Stomach (tissue), 19 donors: Measurements from ENCODE around the gene RNU6-9. TPM values are rescaled to one million over a fixed set of nuclear protein-coding genes. Genes with fewer than 3 reads are reported as not detected.

Experiments used
- DNase-seq, 2 donors: peaks; one replicate each; pipeline versions ENCODE4 v3.0.0 to v3.0.0-alpha.2; 2013 to 2019
- H3K27ac ChIP-seq, 5 donors: fragments of 200-600 bp in 4 of 5; sonication (generic) in 4 of 5; one replicate each; pipeline ENCODE4 v1.5.1; 2013 to 2019; ENCODE audit warnings: mild to moderate bottlenecking in 1 of 5, moderate library complexity in 1 of 5
- H3K27me3 ChIP-seq, 3 donors: fragments of 200-600 bp; sonication (generic); one replicate each; pipeline ENCODE4 v1.5.1; 2017 to 2019; ENCODE audit warnings: mixed run types in 1 of 3
- H3K36me3 ChIP-seq, 4 donors: fragments of 200-600 bp; sonication (generic); 1 replicate in 3 of 4; 2 replicates in 1 of 4; pipeline ENCODE4 v1.5.1; 2016 to 2019
- H3K4me1 ChIP-seq, 4 donors: fragments of 200-600 bp; sonication (generic); one replicate each; pipeline ENCODE4 v1.5.1; 2016 to 2019
- H3K4me3 ChIP-seq, 4 donors: fragments of 200-600 bp; sonication (generic) in 3 of 4; one replicate each; pipeline ENCODE4 v1.5.1; 2016 to 2019; ENCODE audit warnings: mild to moderate bottlenecking in 1 of 4
- H3K9me3 ChIP-seq, 4 donors: fragments of 200-600 bp; sonication (generic); one replicate each; pipeline ENCODE4 v1.5.1; 2016 to 2019
- EP300 ChIP-seq: sonication (generic); formaldehyde crosslinking; IDR thresholded peaks from one replicate; pipeline ENCODE4 v1.6.1; 2017; ENCODE audit warnings: antibody characterized with exemption
- POLR2A ChIP-seq, 4 donors: fragments of 450-650 bp; IDR thresholded peaks; one replicate each; pipeline ENCODE4 v1.6.1; 2016; ENCODE audit warnings: antibody characterized with exemption in 4 of 4, control low read depth in 2 of 4, mild to moderate bottlenecking in 1 of 4, moderate library complexity in 1 of 4
- POLR2AphosphoS5 ChIP-seq, 3 donors: sonication (generic); formaldehyde crosslinking; IDR thresholded peaks; one replicate each; pipeline ENCODE4 v1.6.1; 2016; ENCODE audit warnings: antibody characterized with exemption in 3 of 3
- WGBS, 5 donors: extraction: QIAGEN DNeasy Blood & Tissue Kit in 3 of 5; methylation state at CpG; one replicate each; pipeline versions ENCODE4 v1.1.5 to v1.1.7; 2013 to 2018; 5-methylcytosine and 5-hydroxymethylcytosine counted together
- intact Hi-C: fragments of 100-400 bp; cut with DNase I; formaldehyde crosslinking; loops from one replicate; pipeline ENCODE4 v1.15.1; 2023; ENCODE audit warnings: low total_unique reads
- long read RNA-seq, 10 donors: transcript quantifications; one replicate each; lab custom pipeline, GENCODE V29; 2026
- polyA plus RNA-seq, 3 donors: library from polyadenylated mRNA; stranded (reverse); fragments of 200-250 nt; gene quantifications; one replicate each; pipeline ENCODE4 v1.2.3, GENCODE V29; 2013
- total RNA-seq, 5 donors: library from RNA; depleted of rRNA; stranded (reverse); fragments of >200 nt; gene quantifications; one replicate each; pipeline versions ENCODE4 v1.1.0 to v1.2.3, GENCODE V29; 2014 to 2016
- TF ChIP-seq, protein P1 (sequence below), 7 experiments: fragments of 450-650 bp in 4 of 7; fragments of 200-600 bp in 3 of 7; sonication (generic) in 3 of 7; IDR thresholded peaks; one replicate each; pipeline ENCODE4 v1.5.1; 2016 to 2019; ENCODE audit warnings: antibody characterized with exemption in 7 of 7, control low read depth in 2 of 7, mild to moderate bottlenecking in 1 of 7
- donor health status: healthy with polysubstance abuse.
- donor health status: Bipolar disorder and iron deficiency.
- donor health status: healthy.

RNU6-9 gene
- total RNA-seq = not detected
- not detected for polyA plus RNA-seq
- long read RNA-seq, donor 1 = 0 reads
- long read RNA-seq, donor 2 = 0 reads
- long read RNA-seq, donor 3 = 0 reads
- long read RNA-seq, donor 4 = 0 reads
- long read RNA-seq, donor 5 = 0 reads
- long read RNA-seq, donor 6 = 0 reads
- long read RNA-seq, donor 7 = 0 reads
- long read RNA-seq, donor 8 = 0 reads
- long read RNA-seq, donor 9 = 0 reads
- long read RNA-seq, donor 10 = 0 reads

DNA sequence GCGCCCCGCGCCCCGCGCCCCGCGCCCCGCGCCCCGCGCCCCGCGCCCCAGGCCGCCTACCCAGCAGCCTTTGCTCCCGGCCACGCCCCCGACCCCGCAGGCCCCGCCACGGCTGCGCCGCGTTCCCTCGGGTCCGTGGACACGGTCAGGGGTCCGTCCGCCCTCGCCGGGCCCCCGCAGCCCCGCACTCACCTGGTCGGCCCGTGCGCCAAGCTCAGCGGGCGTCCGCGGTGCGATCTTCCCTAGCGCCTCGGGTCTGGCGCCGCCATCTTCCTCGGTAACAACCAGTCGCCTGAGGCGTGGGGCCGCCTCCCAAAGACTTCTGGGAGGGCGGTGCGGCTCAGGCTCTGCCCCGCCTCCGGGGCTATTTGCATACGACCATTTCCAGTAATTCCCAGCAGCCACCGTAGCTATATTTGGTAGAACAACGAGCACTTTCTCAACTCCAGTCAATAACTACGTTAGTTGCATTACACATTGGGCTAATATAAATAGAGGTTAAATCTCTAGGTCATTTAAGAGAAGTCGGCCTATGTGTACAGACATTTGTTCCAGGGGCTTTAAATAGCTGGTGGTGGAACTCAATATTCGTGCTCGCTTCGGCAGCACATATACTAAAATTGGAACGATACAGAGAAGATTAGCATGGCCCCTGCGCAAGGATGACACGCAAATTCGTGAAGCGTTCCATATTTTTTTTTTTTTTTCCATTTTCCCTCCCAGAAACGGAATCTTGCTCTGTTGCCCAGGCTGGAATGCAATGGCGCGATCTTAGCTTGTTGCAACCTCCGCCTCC lies at the start of gene RNU6-9, which contains the start of gene MED16:
Gene RNU6-9, plus strand, starts transcription at position 591 of the 796 bp plus-strand sequence.
Gene MED16, minus strand, starts transcription at position 294 of the 796 bp plus-strand sequence. CDS start 2,056 bp downstream, outside the sequence.
- WGBS, 5 donors = 0 to 1% (median 1%) methylated on average over 22 to 66 of the region's 69 CpGs
- Histone ChIP-seq H3K27me3 (no peaks in the 10 kb centered on the region), H3K4me3 (peak within 1 kb of the TSS; percentile 68 to 97 (median 83)), H3K4me1 (peaks cover 5 to 31% (median 15%) of the 10 kb centered on the region in 4 donors), H3K36me3 (peaks cover 9 to 52% (median 46%) of the 10 kb centered on the region in 4 donors), H3K27ac (peak within 1 kb of the TSS; percentile 89 to 98 (median 91)), H3K9me3 (no peaks in the 10 kb centered on the region)
- intact Hi-C loops = no loop called here
- DNase-seq = peak; percentile 95 to 98
- TF ChIP-seq POLR2AphosphoS5 (IDR thresholded peaks at IDR 0.05) (peak; percentile 56 to 86 (median 76)), POLR2A (IDR thresholded peaks at IDR 0.05) (no peak)

DNA sequence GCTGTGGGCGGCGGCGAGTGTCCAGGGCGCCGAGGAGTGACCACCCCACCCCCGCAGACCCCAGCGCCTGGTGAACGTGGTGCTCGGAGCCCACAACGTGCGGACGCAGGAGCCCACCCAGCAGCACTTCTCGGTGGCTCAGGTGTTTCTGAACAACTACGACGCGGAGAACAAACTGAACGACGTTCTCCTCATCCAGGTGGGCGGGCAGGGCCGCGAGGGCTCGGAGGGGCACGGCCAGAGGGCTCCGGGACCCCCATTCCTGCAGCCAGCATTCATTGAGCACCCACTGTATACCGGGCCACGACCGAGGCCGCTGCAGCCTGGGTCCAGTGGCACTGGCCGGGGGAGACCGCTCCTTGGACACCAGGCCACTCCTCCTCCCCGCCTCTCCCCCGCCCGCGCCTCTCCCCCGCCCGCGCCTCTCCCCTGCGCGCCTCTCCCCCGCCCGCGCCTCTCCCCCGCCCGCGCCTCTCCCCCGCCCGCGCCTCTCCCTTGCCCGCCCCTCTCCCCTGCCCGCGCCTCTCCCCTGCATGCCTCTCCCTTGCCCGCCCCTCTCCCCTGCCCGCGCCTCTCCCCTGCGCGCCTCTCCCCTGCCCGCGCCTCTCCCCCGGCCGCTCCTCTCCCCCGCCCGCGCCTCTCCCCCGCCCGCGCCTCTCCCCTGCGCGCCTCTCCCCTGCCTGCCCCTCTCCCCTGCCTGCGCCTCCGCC lies 49.3 kb upstream of the RNU6-9 start:
- H3K27ac ChIP-seq = no peak overlapping the region
- H3K9me3 ChIP-seq = no peaks in the 10 kb centered on the region
- no peaks in the 10 kb centered on the region for H3K36me3 ChIP-seq
- peaks cover 5 to 97% (median 63%) of the 10 kb centered on the region in 3 donors for H3K27me3 ChIP-seq
- WGBS, 5 donors = 6 to 25% (median 17%) methylated on average over 9 to 54 of the region's 70 CpGs; no CpG with 5 or more reads in 1 of the 5 donors
- DNase-seq = no peak
- intact Hi-C loops = no loop called here
- no peak for TF ChIP-seq POLR2A (IDR thresholded peaks at IDR 0.05)
- TF ChIP-seq POLR2AphosphoS5 (IDR thresholded peaks at IDR 0.05) = no peak
- TF ChIP-seq EP300 = no peak
- TF ChIP-seq, protein P1, sequence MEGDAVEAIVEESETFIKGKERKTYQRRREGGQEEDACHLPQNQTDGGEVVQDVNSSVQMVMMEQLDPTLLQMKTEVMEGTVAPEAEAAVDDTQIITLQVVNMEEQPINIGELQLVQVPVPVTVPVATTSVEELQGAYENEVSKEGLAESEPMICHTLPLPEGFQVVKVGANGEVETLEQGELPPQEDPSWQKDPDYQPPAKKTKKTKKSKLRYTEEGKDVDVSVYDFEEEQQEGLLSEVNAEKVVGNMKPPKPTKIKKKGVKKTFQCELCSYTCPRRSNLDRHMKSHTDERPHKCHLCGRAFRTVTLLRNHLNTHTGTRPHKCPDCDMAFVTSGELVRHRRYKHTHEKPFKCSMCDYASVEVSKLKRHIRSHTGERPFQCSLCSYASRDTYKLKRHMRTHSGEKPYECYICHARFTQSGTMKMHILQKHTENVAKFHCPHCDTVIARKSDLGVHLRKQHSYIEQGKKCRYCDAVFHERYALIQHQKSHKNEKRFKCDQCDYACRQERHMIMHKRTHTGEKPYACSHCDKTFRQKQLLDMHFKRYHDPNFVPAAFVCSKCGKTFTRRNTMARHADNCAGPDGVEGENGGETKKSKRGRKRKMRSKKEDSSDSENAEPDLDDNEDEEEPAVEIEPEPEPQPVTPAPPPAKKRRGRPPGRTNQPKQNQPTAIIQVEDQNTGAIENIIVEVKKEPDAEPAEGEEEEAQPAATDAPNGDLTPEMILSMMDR (IDR thresholded peaks at IDR 0.05) = no peak
- H3K4me3 ChIP-seq = peak overlapping the region in 3 of 4 donors; percentile 22 to 34 (median 26)
- H3K4me1 ChIP-seq = peaks cover 10 to 35% (median 18%) of the 10 kb centered on the region in 4 donors

DNA sequence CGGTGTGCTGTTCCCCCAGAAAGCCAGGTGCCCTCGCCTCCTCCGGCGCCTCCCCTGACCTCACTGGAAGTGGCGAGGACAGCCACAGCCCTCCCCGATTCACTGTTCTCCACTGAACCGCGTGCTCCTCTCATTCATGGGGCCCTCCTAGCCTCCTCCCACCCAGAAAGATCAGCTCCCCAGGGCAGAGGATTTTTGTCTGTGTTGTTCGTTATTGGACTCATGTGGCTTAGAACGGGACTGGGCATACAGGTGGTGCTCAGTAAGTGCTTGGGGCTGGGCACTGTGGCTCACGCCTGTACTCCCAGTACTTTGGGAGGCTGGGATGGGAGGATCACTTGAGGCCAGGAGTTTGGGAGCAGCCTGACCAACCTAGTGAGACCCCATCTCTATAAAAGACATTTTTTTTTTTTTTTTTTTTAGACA lies 48.7 kb upstream of the RNU6-9 start:
- 21 to 31% (median 26%) methylated on average over 5 to 11 of the region's 11 CpGs for WGBS, 5 donors
- intact Hi-C loops = no loop called here

DNA sequence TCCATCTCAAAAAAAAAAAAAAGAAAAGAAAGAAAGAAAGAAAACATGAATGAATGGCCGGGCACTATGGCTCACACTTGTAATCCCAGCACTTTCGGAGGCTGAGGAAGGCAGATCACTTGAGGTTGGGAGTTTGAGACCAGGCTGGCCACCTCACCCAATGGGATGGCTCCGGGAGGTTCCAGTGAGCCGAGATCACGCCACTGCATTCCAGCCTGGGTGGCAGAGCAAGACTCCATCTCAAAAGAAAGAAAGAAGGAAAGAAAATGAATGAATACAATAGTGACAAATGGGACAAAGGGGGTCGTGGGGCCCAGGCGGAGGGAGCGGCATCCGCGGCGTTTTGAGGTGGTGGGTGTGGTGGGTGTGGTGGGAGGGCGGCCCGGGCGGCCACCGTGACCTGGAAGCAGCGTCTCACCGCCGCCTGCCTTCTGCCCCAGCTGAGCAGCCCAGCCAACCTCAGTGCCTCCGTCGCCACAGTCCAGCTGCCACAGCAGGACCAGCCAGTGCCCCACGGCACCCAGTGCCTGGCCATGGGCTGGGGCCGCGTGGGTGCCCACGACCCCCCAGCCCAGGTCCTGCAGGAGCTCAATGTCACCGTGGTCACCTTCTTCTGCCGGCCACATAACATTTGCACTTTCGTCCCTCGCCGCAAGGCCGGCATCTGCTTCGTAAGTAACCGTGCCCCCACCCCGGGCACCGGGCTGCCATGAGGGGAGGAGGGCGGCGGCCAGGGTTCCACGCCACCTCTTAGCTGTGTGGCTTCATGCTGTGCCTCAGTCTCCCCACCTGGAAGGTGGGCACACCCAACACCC lies 47.4 kb upstream of the RNU6-9 start:
- 43 to 58% (median 55%) methylated on average over 31 to 37 of the region's 37 CpGs for WGBS, 5 donors
- peaks cover 5 to 83% (median 54%) of the 10 kb centered on the region in 3 donors for H3K27me3 ChIP-seq
- TF ChIP-seq, protein P1 (IDR thresholded peaks at IDR 0.05) = no peak
- TF ChIP-seq POLR2A (IDR thresholded peaks at IDR 0.05) (no peak), EP300 (no peak), POLR2AphosphoS5 (IDR thresholded peaks at IDR 0.05) (no peak)
- intact Hi-C loops = no loop called here
- no peak for DNase-seq
- no peaks in the 10 kb centered on the region for H3K36me3 ChIP-seq
- H3K9me3 ChIP-seq = no peaks in the 10 kb centered on the region
- no peak overlapping the region for H3K4me3 ChIP-seq
- H3K27ac ChIP-seq = no peak overlapping the region
- peaks cover 19 to 41% (median 27%) of the 10 kb centered on the region in 4 donors for H3K4me1 ChIP-seq

More for the DNA sequence above, 48.7 kb upstream of the RNU6-9 start:
- no peaks in the 10 kb centered on the region for H3K36me3 ChIP-seq
- peaks cover 5 to 96% (median 58%) of the 10 kb centered on the region in 3 donors for H3K27me3 ChIP-seq
- H3K27ac ChIP-seq = no peak overlapping the region
- TF ChIP-seq POLR2A (IDR thresholded peaks at IDR 0.05) (no peak), POLR2AphosphoS5 (IDR thresholded peaks at IDR 0.05) (no peak), EP300 (no peak)
- TF ChIP-seq, protein P1 (IDR thresholded peaks at IDR 0.05) = no peak
- no peaks in the 10 kb centered on the region for H3K9me3 ChIP-seq
- peaks cover 10 to 35% (median 18%) of the 10 kb centered on the region in 4 donors for H3K4me1 ChIP-seq
- H3K4me3 ChIP-seq = no peak overlapping the region
- no peak for DNase-seq
